Lower lobe of right lung (tissue), 2 donors: ENCODE data around the gene TDP1. TPM values are rescaled to one million over a fixed set of nuclear protein-coding genes. Genes with fewer than 3 reads are reported as not detected.

Source experiments
- ATAC-seq, 2 donors: fragments of 200-7000 bp; cut with Tn5 transposase; one replicate each; pipeline ENCODE4 v1.9.1; 2020 to 2022; ENCODE audit warnings: mild to moderate bottlenecking in 2 of 2, moderate library complexity in 2 of 2
- DNase-seq: peaks from one replicate; pipeline ENCODE4 v3.0.0-alpha.2; 2020
- H3K27ac ChIP-seq: fragments of 200-600 bp; one replicate; pipeline ENCODE4 v1.8.0; 2022
- H3K27me3 ChIP-seq: fragments of 200-600 bp; one replicate; pipeline ENCODE4 v1.8.0; 2022; ENCODE audit warnings: low read depth
- H3K36me3 ChIP-seq: fragments of 200-600 bp; one replicate; pipeline ENCODE4 v1.8.0; 2022; ENCODE audit warnings: mild to moderate bottlenecking
- H3K4me1 ChIP-seq: fragments of 200-600 bp; one replicate; pipeline ENCODE4 v1.8.0; 2022
- H3K4me3 ChIP-seq: fragments of 200-600 bp; one replicate; pipeline ENCODE4 v1.8.0; 2022; ENCODE audit warnings: mild to moderate bottlenecking
- H3K9me3 ChIP-seq: fragments of 200-600 bp; one replicate; pipeline ENCODE4 v1.8.0; 2022
- intact Hi-C: fragments of 100-400 bp; cut with DNase I; formaldehyde crosslinking; loops from one replicate; pipeline ENCODE4 v1.11.0; 2022
- total RNA-seq: library from RNA; stranded (reverse); fragmentation: NEBNext Ultra II Directional; extraction: Animal tissue kit (Norgen Biotek cat#: 25700); gene quantifications from one replicate; pipeline ENCODE4 v1.2.1, GENCODE V29; 2021
- TF ChIP-seq, protein P1 (sequence below): fragments of 200-600 bp; IDR thresholded peaks from one replicate; pipeline ENCODE4 v1.8.0; 2022; ENCODE audit warnings: antibody characterized with exemption, mild to moderate bottlenecking
- donor health status: DM: no; HTN: yes; CAD: no; lungs with severe emphysema.

The TDP1 gene
- total RNA-seq, 1 donor from 2014 or later, result 9.6 TPM

DNA sequence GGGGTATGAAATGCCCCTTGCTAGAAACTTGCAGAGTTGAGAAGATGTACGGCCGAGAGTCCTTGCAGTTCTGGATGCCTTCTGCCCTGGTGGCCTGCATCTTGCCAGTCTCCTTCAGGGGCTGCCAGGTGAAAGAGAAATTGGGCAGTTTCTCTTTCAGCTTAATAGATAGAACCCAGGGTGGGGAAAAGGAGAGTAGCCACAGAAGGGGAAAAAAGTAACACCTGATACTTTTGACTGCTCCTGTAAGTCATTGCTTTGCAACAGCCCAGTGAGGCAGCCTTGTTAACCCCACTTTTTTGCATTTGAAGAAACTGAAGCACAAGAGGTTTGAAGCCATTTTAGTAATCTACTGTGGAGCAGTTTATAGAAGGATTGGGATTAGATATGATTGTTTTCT is 27.6 kb downstream of the TDP1 start:
- TF ChIP-seq, protein P1, sequence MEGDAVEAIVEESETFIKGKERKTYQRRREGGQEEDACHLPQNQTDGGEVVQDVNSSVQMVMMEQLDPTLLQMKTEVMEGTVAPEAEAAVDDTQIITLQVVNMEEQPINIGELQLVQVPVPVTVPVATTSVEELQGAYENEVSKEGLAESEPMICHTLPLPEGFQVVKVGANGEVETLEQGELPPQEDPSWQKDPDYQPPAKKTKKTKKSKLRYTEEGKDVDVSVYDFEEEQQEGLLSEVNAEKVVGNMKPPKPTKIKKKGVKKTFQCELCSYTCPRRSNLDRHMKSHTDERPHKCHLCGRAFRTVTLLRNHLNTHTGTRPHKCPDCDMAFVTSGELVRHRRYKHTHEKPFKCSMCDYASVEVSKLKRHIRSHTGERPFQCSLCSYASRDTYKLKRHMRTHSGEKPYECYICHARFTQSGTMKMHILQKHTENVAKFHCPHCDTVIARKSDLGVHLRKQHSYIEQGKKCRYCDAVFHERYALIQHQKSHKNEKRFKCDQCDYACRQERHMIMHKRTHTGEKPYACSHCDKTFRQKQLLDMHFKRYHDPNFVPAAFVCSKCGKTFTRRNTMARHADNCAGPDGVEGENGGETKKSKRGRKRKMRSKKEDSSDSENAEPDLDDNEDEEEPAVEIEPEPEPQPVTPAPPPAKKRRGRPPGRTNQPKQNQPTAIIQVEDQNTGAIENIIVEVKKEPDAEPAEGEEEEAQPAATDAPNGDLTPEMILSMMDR, result no peak
- Histone ChIP-seq H3K4me3 (no peak overlapping the region), H3K27me3 (no peaks in the 10 kb centered on the region), H3K4me1 (no peaks in the 10 kb centered on the region), H3K27ac (no peak overlapping the region), H3K9me3 (no peaks in the 10 kb centered on the region), H3K36me3 (peaks cover 55% of the 10 kb centered on the region)
- ATAC-seq (no peak), DNase-seq (no peak)
- intact Hi-C loops, result no loop called here

DNA sequence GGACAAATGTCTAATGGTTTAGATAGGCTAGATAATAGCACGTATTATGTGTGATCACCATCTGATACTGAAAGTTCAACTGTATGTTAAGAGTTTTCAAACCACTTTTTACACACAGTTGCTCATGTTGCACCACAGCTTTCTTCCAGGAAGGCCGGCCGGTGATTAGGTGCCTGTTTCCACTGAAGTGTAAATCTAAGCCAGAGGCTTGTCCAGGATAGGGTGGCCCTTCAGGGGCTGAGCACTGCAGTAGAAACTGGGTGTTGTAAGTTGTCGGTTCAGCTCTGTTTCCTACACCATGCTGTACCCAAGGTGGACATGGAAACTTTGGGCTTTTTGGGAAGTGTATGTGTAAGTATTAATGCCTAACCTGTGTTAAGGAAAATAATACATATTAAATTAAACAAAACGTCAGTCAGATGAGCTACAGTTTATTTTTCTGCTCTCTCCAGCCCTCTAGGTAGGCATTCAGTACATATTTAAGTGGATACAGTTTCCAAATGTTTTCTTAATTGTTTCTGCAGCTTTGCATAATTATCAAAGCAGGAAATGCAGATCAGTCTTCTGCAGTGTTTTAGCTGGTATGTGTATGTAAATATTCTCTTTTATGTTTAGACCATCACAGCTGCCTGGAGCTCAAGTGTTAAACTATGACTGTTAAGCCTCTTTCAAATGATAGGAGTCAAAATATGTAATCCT is 30.9 kb downstream of the TDP1 start:
- no peaks in the 10 kb centered on the region for H3K9me3 ChIP-seq
- no peaks in the 10 kb centered on the region for H3K4me1 ChIP-seq
- ATAC-seq, result no peak
- no peak overlapping the region for H3K27ac ChIP-seq
- TF ChIP-seq, protein P1, result no peak
- DNase-seq, result no peak
- peaks cover 43% of the 10 kb centered on the region for H3K36me3 ChIP-seq
- H3K4me3 ChIP-seq, result no peak overlapping the region
- H3K27me3 ChIP-seq, result no peaks in the 10 kb centered on the region
- intact Hi-C loops, result no loop called here

DNA sequence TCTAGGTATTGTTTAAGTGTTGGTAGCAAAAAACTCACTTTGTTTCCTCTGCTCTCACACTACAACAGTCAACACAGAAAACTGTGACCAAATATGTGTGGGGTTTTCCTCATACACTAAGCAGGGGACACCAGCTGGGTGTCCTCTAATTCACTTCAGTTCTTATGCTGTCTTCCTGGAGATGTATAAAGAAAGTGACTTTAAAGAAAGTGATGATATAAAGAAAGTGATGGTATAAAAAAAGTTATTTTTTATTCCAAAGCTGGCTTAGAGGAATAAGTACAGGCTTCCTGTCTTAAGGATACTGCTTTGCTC is 31.4 kb downstream of the TDP1 start:
- no peak overlapping the region for H3K27ac ChIP-seq
- peaks cover 38% of the 10 kb centered on the region for H3K36me3 ChIP-seq
- DNase-seq, result no peak
- intact Hi-C loops, result no loop called here
- no peaks in the 10 kb centered on the region for H3K9me3 ChIP-seq
- no peak for ATAC-seq
- no peak overlapping the region for H3K4me3 ChIP-seq
- H3K4me1 ChIP-seq, result no peaks in the 10 kb centered on the region
- no peaks in the 10 kb centered on the region for H3K27me3 ChIP-seq
- TF ChIP-seq, protein P1, result no peak

DNA sequence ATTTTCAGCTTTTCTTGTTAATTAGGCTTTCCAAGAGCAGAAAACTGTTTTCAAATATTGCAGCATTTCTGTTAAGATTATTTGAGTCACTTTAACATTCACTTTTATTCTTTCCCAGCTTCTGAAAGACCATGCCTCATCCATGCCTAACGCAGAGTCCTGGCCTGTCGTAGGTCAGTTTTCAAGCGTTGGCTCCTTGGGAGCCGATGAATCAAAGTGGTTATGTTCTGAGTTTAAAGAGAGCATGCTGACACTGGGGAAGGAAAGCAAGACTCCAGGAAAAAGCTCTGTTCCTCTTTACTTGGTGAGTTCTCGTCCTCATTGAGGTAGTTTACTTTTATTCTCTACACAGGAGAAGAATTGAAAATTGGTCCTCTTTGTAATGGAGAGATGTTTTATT is 33.1 kb downstream of the TDP1 start:
- intact Hi-C loops, result no loop called here
- H3K9me3 ChIP-seq, result no peaks in the 10 kb centered on the region
- no peak overlapping the region for H3K27ac ChIP-seq
- no peak overlapping the region for H3K4me3 ChIP-seq
- no peaks in the 10 kb centered on the region for H3K27me3 ChIP-seq
- TF ChIP-seq, protein P1, result no peak
- ATAC-seq (no peak), DNase-seq (no peak)
- H3K4me1 ChIP-seq, result no peaks in the 10 kb centered on the region
- peaks cover 44% of the 10 kb centered on the region for H3K36me3 ChIP-seq

DNA sequence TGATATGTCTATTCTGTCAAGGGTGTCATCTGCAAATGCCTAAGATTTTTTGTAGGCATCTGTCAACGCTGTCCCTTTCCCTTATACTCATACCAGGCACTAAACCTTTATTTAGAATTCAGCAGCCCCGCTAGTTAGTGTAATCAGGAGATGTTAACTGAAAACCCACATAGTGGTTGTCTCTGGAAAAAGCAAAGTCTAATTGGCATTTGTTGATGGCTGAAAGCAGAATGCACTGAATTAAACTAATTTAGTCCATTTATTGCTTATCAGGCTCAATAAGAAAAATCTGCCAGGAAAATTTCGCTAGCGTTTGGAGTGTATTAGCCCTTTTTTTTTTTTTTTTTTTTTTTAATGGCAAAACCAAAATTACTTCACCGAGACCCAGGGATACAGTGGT is 34.5 kb downstream of the TDP1 start:
- ATAC-seq, result no peak
- peaks cover 56% of the 10 kb centered on the region for H3K36me3 ChIP-seq

More for the DNA sequence above, 34.5 kb downstream of the TDP1 start:
- no peaks in the 10 kb centered on the region for H3K27me3 ChIP-seq
- no peaks in the 10 kb centered on the region for H3K4me1 ChIP-seq
- H3K27ac ChIP-seq, result no peak overlapping the region
- intact Hi-C loops, result no loop called here
- no peaks in the 10 kb centered on the region for H3K9me3 ChIP-seq
- no peak overlapping the region for H3K4me3 ChIP-seq
- no peak for DNase-seq
- TF ChIP-seq, protein P1, result no peak
